NCI-H1436 (cell line): ENCODE measurements around the gene RAB3IL1.
A peak's percentile ranks its signal among the peaks of the same experiment; 100 is the strongest.

Source experiments
- DNase-seq: peaks from one replicate; lab custom pipeline; 2025; lab: John Stamatoyannopoulos, UW

Gene RAB3IL1

DNA sequence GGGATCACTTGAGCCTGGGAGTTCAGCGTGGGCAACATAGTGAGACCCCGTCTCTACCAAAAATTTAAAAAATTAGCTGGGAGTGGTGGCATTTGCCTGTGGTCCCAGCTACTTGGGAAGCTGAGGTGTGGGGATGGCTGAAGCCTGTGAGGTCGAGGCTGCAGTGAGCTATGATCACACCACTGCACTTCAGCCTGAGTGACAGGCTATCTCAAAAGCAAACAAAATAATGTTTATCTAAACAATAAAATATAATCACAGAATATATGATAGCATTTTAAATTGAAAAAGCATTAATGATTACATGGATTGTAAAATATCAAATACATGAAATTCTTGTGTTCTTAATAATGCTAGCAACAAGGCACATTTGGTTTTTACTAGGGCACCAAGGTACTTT lies 35.5 kb upstream of the RAB3IL1 start:
- no peak for DNase-seq

DNA sequence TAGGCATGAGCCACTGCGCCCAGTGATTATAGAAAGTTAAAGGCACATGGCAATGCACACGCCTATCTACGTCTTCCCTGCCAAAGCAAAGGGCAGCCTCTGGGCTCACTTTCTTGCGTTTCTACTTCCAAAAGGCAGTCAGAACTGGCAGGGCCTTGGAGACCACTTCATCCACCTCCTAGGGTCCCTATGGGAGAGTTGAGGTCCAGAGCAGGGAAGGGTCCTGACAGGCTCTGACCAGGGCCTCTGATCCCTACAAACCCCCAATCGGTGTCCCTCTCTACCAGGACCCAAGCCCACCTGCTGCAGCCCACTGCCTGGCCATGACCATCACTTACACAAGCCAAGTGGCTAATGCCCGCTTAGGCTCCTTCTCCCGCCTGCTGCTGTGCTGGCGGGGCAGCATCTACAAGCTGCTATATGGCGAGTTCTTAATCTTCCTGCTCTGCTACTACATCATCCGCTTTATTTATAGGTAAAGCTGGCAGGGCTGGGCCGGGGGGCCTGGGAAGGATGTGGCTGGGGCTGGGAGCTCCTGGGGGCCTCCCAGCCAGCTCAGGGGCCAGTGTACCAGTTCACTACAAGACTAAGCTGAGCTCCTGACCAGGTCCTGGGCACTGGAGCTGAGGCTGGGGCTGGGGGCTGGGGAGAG lies 34.2 kb upstream of the RAB3IL1 start:
- no peak for DNase-seq

DNA sequence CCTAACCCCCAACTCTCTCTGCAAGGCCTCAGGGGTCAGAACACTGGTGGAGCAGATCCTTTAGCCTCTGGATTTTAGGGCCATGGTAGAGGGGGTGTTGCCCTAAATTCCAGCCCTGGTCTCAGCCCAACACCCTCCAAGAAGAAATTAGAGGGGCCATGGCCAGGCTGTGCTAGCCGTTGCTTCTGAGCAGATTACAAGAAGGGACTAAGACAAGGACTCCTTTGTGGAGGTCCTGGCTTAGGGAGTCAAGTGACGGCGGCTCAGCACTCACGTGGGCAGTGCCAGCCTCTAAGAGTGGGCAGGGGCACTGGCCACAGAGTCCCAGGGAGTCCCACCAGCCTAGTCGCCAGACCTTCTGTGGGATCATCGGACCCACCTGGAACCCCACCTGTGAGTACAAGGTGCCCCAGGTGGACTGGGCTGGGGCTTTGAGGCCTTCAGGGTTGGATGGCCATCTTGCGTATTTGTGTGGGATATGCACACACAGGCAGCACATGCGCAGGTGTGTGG lies 32.7 kb upstream of the RAB3IL1 start, which contains the start of gene BEST1:
Gene BEST1, plus strand, starts transcription at position 317 of the 513 bp plus-strand sequence. CDS start 1,456 bp downstream, outside the sequence.
- no peak for DNase-seq

DNA sequence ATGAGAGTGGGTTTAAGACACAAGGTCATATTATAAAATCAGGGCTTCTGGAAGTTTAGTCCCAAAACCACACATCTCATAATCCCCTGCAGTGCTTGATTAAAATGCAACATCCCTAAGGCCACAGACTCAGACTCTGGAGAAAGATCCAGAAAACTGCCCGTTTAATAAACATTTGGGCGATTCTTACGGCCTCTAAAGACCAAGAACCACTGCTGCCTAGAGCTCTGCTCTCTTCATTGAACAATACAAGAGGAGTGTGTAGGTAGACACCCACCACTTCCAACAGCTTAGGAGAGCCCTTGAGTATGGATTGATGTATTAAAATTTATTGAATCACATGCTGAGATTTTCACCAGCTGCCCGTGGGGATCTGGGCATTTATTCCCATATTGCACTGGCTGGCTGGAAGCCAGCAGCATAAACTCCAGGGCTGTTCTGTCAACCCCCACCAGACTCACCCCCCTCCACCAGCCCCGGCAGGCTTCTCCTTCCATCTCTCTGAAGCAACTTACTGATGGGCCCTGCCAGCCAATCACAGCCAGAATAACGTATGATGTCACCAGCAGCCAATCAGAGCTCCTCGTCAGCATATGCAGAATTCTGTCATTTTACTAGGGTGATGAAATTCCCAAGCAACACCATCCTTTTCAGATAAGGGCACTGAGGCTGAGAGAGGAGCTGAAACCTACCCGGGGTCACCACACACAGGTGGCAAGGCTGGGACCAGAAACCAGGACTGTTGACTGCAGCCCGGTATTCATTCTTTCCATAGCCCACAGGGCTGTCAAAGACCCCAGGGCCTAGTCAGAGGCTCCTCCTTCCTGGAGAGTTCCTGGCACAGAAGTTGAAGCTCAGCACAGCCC lies 32.0 kb upstream of the RAB3IL1 start:
- peak; percentile 80 for DNase-seq

DNA sequence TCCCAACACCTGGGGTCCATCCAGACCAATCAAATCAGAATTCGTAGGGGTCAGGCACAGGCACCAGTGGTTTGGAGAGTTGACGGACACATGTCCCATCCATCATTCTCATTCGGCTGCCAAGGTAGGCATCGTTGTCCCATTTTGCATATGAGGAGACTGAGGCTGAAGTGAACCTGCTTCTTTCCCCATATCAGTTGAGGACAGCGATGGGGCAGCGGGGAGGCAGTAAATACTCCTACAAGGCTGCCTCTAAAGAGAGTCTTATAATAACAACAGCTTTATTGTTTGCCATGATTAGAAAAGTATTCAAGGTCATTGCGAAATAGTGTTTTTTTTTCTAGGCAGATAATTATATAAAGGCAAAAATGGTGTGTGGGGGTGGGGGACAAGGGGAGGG lies 31.1 kb upstream of the RAB3IL1 start:
- no peak for DNase-seq

DNA sequence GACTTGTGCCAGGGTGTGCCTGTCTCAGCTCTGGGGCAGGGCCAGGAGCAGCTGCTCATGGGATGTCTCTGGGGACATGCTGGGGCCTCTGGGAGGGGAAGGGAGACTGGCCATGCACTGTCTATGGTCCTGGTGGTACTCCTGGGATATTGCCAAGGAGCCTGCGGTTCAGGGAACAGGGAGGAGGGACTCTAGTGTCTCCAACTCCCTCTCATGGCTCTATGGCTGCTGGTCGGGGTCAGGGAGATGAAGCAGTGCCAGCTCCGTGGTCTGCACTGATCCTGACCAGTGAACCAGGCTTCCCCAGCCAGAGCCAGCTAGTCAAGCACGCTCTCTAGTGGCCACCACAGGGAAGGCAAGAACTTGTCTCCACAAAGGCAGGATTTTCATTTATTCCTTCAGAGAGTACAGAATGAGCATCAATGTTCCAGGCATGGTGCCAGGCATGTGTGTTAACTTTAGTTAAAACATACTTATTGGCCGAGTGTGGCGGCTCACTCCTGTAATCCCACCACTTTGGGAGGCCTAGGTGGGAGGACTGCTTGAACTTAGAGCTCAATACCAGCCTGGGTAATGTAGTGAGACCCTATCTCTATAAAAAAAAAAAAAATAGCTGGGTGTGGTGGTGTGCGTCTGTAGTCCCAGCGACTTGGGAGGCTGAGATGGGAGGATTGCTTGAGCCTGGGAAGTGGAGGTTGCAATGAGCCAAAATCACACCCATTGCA lies 30.3 kb upstream of the RAB3IL1 start:
- DNase-seq: peak; percentile 69

DNA sequence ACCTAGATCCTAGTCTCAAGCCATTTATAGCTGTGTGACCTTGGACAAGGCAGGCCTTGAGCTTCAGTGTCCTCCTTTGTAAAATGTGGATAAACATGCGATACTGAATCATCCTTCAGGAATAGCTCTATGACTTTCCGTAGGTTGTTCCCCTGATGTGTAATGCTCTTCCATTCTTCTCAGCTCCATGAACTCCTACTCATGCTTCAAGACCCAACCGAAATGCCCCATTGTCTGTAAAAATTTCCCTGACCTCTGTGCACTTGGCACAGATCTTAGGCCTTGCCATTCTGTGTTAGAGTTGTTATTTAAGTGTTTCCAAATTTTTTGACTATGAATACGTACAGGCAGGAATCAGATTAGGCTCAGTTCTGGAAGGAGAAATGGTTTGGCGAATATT lies 29.5 kb upstream of the RAB3IL1 start:
- DNase-seq: no peak

DNA sequence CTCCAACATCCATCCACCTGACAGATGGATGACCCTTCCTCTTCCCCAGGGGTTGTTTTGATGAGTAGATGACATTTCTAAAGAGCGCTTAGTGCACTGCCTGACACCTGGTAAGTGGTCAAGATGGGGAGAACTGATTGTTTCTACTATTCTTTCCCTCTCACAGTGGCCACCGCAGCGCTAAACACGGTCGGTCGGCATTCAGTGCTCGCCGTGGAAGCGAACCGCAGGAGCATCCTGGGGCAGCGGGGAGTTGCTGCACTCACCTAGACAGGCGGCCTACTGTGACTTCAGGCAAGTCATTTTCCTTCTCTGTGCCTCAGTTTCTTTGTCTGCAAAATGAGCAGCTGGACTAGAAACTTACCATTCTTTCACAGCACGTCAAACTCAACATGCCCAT lies 27.8 kb upstream of the RAB3IL1 start:
- DNase-seq: no peak

DNA sequence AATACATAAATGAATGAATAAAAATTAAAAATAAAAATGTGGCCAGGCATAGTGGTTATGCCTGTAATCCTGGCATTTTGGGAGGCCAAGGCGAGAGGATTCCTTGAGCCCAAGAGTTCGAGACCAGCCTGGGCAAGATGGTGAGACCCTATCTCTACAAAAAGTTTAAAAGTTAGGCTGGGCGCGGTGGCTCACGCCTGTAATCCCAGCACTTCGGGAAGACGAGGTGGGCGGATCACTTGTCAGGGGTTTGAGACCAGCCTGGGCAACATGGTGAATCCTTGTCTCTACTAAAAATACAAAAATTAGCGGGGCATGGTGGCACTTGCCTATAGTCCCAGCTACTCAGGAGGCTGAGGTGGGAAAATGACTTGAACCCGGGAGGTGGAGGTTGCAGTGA lies 23.1 kb upstream of the RAB3IL1 start:
- no peak for DNase-seq

DNA sequence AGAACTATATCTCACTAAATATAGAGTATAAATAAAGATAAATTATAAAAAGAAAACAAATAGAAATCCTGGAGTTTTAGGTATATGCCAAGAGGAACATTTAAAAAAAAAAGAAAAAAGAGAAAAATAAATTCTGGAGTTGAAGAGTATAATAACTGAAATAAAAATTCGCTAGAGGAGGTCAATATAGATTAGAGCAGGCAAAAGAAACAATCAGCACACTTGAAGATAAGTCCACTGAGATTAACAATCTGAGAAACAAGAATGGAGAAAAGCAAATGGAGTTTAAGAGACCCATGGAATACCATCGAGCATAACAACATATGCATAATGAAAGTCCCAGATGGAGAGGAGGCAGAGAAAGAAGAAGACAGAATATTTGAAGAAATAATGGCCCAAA lies 18.5 kb upstream of the RAB3IL1 start:
- DNase-seq: no peak

DNA sequence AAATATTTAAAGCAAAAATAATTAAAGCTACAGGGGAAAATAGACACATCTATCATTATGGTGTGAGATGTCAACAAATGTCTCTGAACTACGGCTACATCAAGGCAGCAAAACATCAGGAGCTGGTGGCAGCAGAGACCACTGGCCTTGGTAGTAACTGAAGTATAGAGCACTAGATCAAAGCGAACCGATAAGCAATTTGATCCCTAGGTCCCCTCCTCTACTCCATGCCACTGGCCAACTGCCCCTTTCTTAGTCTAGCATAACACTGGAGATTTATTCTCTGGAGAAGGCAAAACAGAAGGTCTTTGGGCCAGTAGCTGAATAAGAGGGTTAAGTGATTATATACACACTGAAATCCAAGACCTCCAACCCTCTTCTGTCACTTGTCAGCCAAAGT lies 13.6 kb upstream of the RAB3IL1 start:
- DNase-seq: no peak

DNA sequence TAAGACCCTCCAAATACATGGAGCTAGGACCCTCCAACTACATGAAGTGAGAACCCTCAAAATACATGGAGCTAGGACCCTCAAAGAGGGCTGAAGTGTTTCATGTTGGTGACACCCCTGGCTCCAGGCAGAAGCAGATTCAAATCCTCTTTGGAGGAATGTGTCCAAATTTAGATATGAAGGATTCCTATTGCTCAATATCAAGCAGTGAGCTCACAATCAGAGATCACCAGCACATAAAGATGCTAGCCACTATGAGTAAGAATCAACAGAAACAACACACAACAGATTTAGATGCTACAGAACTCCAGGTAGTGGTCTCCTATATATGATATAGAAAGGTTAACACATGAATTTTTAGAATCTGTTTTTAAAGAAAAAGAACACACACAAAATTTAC lies 11.2 kb upstream of the RAB3IL1 start:
- DNase-seq: no peak

DNA sequence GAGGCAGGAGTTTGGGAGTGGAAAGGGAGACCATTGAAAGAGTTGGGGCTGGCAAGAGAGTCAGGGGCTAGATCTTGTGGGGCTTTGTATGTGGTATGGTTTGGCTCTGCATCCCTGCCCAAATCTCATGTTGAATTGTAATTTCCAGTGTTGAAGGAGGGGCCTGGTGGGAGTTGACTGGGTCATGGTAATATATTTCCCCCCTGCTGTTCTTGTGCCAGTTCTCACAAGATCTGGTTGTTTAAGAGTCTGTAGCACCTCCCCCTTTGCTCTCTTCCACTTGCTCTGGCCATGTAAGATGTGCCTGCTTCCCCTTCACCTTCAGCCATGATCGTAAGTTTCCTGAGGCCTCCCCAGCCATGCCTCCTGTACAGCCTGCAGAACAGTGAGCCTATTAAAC lies 10.1 kb upstream of the RAB3IL1 start:
- no peak for DNase-seq

DNA sequence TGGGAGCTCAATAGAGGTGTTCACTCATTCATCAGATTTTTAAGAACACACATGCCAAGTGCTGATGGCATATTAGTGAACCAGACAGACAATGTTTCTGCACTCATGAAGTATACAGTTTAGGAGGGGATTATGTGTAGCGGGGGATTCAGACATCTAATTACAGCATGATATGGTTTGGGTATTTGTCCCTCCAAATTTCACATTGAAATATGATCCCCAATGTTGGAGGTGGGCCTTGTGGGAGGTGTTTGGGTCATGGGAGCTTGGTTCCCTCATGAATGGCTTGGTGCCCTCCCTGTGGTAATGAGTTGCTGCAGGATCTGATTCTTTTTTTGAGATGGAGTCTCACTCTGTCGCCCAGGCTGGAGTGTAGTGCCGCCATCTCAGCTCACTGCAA lies 8.9 kb upstream of the RAB3IL1 start:
- no peak for DNase-seq

DNA sequence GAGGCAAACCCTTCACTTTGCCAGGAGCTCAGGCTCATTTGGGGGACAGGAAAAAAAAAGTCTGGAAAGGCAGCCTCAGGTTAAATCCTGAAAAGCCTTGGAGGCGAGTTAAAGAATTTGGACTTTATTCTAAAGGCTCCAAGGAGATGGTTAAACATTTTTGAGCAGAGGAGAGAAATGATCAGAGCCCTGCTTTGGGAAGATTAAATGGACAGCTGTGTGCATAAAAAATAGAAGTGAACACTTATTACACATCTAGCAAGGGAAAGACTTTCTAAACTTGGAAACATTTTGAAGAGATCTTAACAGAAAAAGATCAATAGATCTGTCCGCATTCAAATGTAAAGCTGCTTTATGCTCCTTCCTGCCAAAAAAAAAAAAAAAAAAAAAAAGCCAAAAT lies 8.4 kb upstream of the RAB3IL1 start:
- no peak for DNase-seq

DNA sequence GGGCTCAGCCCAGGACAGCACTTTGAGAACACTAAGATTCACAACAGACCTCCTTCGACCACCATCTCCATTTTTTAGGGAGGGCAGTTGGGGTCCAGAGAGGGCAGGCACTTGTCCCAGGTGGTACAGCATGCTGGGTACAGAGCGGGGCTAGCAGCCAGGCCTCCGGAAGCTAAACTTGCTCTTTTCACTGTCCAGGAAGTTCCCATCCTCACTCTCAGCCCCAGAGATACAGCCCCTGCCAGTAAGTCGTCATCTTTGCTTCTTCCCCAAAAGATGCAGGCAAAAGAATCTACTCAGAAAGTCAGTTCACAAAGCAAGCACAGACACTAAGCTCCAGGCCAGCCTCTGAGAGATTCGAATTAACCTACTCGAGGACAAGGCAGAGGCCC lies 6.7 kb upstream of the RAB3IL1 start:
- no peak for DNase-seq

DNA sequence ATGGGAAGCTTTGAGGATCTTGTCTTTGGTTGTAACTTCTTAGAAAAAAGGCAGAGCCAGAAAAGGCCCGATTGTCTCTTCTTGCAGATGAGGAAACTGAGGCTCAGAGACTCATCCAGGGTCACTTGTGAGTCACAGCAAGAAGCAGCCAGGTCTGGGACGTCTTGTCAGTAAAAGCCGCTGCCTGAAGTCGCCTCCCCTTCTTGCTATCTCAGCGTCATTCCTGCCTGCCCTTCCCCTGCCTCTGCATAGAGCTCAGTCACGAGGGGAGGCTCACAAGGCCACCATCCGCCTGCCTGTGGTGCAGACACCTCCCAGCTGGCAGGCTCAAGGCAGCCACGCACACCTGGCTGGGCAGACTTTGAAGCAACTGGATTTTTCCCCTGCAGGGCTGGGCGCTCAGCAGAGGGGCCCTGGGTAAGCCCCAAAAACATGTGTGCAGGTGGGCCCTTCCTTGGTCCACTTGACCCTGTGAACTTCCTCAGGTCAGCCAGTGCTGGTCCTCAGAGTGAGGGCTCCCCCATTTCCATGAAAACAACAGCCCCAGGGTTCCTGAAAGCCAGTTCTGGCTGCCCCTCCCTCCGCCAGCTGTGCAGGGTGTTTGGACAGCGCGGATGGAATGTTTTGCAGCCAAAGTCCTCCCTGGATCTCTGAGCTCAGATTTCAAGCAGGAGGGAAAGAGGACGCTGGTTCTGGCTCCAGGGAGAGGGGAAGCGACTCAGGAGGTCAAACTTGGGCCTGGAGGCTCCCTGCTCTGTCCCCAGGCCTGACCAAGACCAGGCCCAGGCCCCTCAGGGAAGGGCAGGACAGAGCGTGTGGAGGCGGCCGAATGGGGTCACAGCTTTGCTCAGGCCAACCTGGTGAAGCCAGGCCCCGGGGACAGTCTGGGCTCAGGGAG lies 6.0 kb upstream of the RAB3IL1 start:
- no peak for DNase-seq

DNA sequence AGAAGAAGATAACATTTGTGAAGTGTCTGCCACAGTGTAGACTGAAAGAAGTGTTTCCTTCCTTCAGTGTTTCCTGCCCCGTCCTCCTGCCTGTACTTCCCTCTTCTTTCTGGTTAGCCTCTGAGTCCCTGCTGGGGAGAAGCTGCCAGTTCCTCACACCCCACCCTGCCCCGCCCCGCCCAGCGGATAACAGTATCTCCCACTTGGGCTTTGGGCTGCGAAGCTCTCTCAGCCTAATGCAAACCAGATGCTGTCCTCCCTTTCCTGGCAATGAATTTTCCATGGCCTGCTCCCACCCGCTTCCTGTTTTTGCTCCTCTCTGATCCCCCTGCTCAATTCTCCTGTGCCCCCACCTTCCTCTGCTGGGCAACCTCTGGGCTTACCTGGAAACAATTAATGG lies 5.2 kb upstream of the RAB3IL1 start:
- DNase-seq: no peak

DNA sequence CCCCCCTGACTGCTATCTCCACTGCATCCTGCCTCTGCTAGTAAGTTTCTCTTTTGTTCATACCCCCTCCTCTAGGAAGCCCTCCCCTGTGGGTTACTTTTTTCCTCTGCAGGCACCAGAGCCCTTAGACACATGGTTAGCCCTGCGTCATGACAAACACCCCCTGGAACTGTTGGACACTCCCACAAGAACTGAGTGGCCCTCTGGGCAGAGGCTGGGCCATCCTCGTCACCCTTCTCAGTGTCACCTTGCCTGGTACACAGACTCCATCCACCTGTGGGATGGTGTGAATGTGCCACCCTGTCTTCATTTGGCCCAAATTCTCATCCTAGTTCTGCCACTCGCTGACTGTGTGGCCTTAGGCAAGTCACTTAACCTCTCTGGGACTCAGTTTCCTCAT lies 4.1 kb upstream of the RAB3IL1 start:
- DNase-seq: no peak

DNA sequence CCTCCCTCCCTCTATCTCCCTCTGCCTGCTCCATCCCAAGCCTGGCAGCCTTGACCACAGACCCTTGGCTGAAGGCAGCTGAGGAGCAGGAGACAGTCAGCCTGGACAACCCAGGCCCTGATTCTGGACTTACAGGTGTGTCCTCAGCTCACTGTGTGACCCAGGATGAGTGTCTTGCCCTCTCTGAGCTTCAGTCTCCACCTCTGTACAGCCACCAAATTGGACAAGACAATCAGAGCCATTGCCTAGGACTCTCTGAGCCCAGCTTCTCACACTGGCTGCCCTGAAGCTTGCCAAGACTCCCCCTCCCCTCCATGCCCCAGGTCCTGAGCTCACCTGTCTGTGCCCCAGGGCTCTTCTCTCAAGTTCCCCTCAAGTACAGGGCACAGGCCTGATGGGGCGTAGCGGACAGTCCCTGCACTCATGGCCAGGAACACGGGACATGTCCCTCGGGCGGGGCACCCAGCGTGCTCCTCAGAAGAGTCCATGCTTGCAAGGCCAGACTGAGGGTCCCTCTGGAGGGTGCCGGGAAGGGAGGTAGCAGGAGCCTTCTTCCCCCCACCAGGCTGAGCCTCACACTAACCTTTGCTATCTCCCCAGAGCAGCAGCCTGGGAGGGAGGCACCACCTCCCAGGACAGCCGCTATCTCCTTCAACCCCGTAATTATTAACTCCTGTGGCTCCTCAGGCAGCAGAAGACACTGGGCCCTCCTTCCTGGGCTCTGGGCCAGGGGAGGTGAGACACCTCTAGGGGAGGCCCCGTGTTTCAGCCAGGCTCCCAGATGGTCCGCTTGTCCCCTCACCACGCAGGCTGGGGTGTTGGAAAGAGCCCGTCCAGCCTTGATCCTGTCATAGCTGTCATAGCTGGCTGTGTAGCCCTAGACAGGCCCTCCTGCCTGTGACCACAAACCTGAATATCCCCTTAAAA lies 2.6 kb upstream of the RAB3IL1 start:
- no peak for DNase-seq
